Measurements from ENCODE around the gene DAZAP1.

Gene DAZAP1

DNA sequence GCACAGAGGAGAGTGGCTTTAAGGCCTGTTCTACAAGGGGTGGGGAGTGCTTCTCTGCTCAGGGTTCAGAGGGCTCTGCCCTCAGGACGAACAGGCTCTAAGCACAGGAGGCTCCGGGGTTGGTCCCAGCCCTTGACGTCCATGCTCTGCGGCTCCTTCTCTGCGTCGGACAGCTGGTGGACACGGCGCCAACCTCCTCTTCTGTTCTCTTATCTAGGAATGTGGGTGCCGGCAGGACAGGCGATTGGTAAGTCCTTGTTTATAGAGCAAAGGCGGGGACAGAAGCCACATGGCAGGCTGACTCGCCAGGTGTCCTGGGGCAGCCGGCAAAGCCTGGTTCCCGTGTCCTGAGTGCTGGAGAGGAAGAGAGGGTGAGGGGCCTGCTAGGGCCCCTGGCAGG, 22.4 kb downstream of the DAZAP1 start:
- Histone ChIP-seq H3K36me3 (ENCODE audit: insufficient read depth, low read length) (peaks cover 3% of the 10 kb centered on the region; the same call in 1 of the 2 replicates), H3K27ac (ENCODE audit: low read depth, low read length) (no peak overlapping the region), H3K4me3 (ENCODE audit: low read depth, low read length) (no peak overlapping the region), H3K27me3 (ENCODE audit: insufficient read depth, low read length) (no peaks in the 10 kb centered on the region), H2AFZ (ENCODE audit: low read length, unreplicated experiment) (no peak overlapping the region), H3K79me2 (ENCODE audit: control insufficient read depth, insufficient read depth, low read length, unreplicated experiment) (peaks cover 4% of the 10 kb centered on the region), H3K4me1 (ENCODE audit: control insufficient read depth, insufficient read depth, low read length, unreplicated experiment) (no peaks in the 10 kb centered on the region)

DNA sequence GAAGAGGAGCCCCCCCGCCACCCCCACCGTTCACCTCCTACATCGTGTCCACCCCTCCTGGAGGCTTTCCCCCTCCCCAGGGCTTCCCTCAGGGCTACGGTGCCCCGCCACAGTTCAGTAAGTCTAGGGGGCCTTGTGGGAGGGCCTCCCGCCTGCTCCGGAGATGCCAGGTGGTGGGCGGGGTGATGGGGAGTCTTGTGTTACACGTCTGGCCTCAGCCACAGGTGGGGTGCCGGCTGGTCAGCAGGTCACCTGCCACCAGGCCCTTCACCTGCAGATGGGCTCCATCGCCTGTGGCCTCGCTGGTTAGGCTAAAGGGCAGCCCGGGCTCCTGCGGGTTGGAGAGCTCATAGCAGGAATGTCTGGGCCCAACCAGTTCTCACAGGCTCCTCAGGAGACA, 22.9 kb downstream of the DAZAP1 start:
- Histone ChIP-seq H3K27me3 (ENCODE audit: insufficient read depth, low read length) (no peaks in the 10 kb centered on the region), H3K36me3 (ENCODE audit: insufficient read depth, low read length) (peaks cover 3% of the 10 kb centered on the region; the same call in 1 of the 2 replicates), H3K27ac (ENCODE audit: low read depth, low read length) (no peak overlapping the region), H2AFZ (ENCODE audit: low read length, unreplicated experiment) (no peak overlapping the region), H3K79me2 (ENCODE audit: control insufficient read depth, insufficient read depth, low read length, unreplicated experiment) (peaks cover 2% of the 10 kb centered on the region), H3K4me3 (ENCODE audit: low read depth, low read length) (no peak overlapping the region), H3K4me1 (ENCODE audit: control insufficient read depth, insufficient read depth, low read length, unreplicated experiment) (no peaks in the 10 kb centered on the region)

DNA sequence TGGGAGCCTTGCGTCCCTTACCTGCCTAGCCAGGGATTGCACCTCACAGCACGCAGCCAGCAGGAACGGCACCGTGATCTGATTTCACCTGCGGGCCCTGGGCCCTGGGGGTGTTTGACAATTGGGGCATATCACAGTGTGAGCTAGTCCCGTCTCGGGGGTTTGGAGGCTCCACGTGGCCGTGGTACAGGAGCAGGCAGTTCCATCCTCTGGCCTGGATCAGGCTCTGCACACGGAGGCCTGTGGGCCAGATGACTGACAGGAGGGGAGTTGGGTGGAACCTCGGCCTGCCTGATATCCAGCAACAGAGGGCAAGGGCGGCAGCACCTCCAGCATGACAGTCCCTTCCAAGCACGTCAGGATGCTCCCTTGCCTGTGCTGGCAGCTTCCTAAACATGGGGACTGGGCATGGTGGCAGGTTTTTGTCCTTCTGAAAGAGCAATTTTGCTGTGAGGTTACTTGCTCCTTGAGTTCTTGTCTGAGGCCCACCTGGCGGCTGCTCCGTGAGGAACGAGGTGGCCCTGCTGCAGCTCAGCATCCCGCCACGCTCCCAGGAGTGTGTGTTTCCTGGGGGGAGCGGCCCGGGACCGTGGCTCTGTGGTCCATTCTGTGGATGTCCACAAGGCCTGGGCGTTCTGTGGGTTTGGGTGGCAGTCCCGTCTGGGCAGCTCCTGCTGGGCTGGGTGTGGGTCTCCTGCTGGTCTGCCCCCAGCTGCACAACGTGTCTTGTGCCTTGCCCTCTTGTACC, 24.5 kb downstream of the DAZAP1 start:
- Histone ChIP-seq H3K4me1 (ENCODE audit: control insufficient read depth, insufficient read depth, low read length, unreplicated experiment) (no peaks in the 10 kb centered on the region), H3K79me2 (ENCODE audit: control insufficient read depth, insufficient read depth, low read length, unreplicated experiment) (no peaks in the 10 kb centered on the region), H3K4me3 (ENCODE audit: low read depth, low read length) (no peak overlapping the region), H2AFZ (ENCODE audit: low read length, unreplicated experiment) (no peak overlapping the region), H3K27ac (ENCODE audit: low read depth, low read length) (no peak overlapping the region), H3K36me3 (ENCODE audit: insufficient read depth, low read length) (no peaks in the 10 kb centered on the region; the same call in 1 of the 2 replicates), H3K27me3 (ENCODE audit: insufficient read depth, low read length) (no peaks in the 10 kb centered on the region)

DNA sequence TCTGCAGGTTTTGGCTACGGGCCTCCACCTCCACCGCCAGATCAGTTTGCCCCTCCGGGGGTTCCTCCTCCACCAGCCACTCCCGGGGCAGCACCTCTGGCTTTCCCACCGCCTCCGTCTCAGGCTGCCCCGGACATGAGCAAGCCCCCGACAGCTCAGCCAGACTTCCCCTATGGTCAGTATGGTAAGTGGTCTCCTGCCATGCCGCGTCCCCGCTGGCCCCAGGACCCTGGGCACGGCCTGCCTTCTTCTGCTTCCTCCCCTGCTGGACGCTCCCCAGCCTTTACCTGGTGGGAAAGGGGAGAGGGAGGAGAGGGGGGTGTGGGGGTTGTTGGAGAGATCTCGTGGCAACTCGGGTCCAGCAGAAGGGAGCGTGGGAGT, 25.1 kb downstream of the DAZAP1 start:
- Histone ChIP-seq H3K27ac (ENCODE audit: low read depth, low read length) (no peak overlapping the region), H3K79me2 (ENCODE audit: control insufficient read depth, insufficient read depth, low read length, unreplicated experiment) (no peaks in the 10 kb centered on the region), H3K36me3 (ENCODE audit: insufficient read depth, low read length) (no peaks in the 10 kb centered on the region; the same call in 1 of the 2 replicates)

DNA sequence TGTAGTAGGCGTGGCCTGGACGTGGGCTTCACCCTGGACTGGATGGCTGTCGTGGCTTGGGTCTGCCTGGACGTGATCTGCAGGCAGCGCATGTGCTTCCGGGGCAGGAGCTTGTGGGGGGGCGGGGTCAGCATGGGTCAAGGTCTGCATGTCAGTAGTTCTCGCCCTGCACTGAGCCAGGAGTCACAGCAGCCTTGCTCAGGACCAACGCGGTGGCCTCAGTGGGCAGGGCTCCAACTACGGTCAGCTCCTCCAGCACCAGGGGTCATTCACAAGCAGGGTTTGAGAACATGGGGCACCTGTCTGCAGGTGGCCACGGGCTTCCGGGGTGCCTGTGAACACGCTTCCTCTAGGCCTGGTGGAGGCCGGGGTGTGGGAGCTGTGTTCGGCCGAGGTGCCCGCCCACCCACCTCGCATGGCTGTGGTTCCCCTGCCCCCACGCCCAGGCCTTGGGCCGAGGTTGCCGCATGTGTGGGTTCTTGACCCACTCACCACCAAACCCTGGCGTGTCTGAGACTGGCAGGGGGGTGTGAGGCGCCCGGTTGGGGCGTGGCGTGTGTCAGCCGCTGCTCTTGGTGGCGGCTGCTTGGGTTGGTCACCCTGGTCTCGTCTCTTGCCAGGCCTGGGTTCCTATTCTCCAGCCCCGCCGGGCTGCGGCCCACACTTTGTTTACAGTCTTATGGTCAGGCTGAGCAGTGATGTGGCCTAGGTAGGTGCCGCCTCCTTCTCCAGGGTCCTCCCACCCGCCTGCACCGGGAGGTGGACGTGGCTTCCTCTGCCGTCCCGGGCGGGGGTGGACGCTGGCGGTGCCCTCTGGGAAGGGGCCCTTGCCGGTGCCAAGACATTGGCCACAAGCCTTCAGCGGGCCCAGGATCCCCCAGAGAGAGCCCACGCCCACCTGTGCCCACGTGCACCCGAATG, 26.0 kb downstream of the DAZAP1 start:
- Histone ChIP-seq H3K27ac (ENCODE audit: low read depth, low read length) (no peak overlapping the region), H3K79me2 (ENCODE audit: control insufficient read depth, insufficient read depth, low read length, unreplicated experiment) (peaks cover 1% of the 10 kb centered on the region), H3K4me1 (ENCODE audit: control insufficient read depth, insufficient read depth, low read length, unreplicated experiment) (no peaks in the 10 kb centered on the region), H3K27me3 (ENCODE audit: insufficient read depth, low read length) (no peaks in the 10 kb centered on the region), H3K4me3 (ENCODE audit: low read depth, low read length) (no peak overlapping the region), H2AFZ (ENCODE audit: low read length, unreplicated experiment) (no peak overlapping the region), H3K36me3 (ENCODE audit: insufficient read depth, low read length) (no peaks in the 10 kb centered on the region; the same call in 1 of the 2 replicates)

More for the DNA sequence above, 25.1 kb downstream of the DAZAP1 start:
- no peaks in the 10 kb centered on the region for H3K27me3 ChIP-seq (ENCODE audit: insufficient read depth, low read length)
- H3K4me1 ChIP-seq (ENCODE audit: control insufficient read depth, insufficient read depth, low read length, unreplicated experiment) = no peaks in the 10 kb centered on the region
- no peak overlapping the region for H3K4me3 ChIP-seq (ENCODE audit: low read depth, low read length)
- no peak overlapping the region for H2AFZ ChIP-seq (ENCODE audit: low read length, unreplicated experiment)

DNA sequence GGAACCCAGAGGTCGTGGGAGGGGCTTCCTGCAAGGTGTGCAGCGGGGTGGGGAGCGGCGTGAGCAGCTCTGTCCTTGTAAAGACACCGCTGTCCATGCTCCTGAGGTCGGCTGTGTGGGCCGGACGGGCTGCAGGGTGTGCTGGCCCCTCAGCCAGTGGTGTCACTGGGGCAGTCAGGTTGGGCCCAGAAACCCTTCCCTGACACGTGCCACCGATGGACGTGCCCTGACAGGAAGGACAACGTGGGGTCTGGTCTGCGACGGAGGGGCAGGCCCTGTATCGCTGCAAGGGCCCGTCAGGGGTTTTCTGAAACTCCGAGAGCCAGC, 26.6 kb downstream of the DAZAP1 start:
- Histone ChIP-seq H3K4me1 (ENCODE audit: control insufficient read depth, insufficient read depth, low read length, unreplicated experiment) (no peaks in the 10 kb centered on the region), H3K27me3 (ENCODE audit: insufficient read depth, low read length) (no peaks in the 10 kb centered on the region), H3K36me3 (ENCODE audit: insufficient read depth, low read length) (no peaks in the 10 kb centered on the region; the same call in 1 of the 2 replicates), H3K79me2 (ENCODE audit: control insufficient read depth, insufficient read depth, low read length, unreplicated experiment) (peaks cover 7% of the 10 kb centered on the region), H2AFZ (ENCODE audit: low read length, unreplicated experiment) (no peak overlapping the region), H3K4me3 (ENCODE audit: low read depth, low read length) (no peak overlapping the region), H3K27ac (ENCODE audit: low read depth, low read length) (no peak overlapping the region)

DNA sequence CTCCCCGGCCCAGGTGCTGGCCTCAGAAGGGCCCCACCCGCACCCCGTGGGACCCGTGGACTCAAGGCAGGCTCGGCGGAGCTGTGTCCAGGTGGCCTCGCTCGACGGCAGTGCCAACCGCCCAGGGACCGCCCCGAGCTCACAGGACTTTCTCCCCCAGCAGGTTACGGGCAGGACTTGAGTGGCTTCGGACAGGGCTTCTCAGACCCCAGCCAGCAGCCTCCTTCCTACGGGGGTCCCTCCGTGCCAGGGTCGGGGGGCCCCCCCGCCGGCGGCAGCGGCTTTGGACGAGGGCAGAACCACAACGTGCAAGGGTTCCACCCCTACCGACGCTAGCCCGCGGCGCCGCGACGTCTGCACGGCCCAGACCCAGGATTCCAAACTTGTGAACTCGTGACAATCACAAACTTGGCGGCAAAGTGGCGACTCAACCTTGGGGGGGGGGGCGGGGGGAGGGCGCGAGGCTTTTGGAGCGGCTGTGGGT, 27.2 kb downstream of the DAZAP1 start:
- H2AFZ ChIP-seq (ENCODE audit: low read length, unreplicated experiment) = no peak overlapping the region
- H3K27ac ChIP-seq (ENCODE audit: low read depth, low read length) = no peak overlapping the region
- H3K4me3 ChIP-seq (ENCODE audit: low read depth, low read length) = no peak overlapping the region
- H3K4me1 ChIP-seq (ENCODE audit: control insufficient read depth, insufficient read depth, low read length, unreplicated experiment) = no peaks in the 10 kb centered on the region
- no peaks in the 10 kb centered on the region for H3K27me3 ChIP-seq (ENCODE audit: insufficient read depth, low read length)
- no peaks in the 10 kb centered on the region; the same call in 1 of the 2 replicates for H3K36me3 ChIP-seq (ENCODE audit: insufficient read depth, low read length)
- H3K79me2 ChIP-seq (ENCODE audit: control insufficient read depth, insufficient read depth, low read length, unreplicated experiment) = peaks cover 13% of the 10 kb centered on the region

DNA sequence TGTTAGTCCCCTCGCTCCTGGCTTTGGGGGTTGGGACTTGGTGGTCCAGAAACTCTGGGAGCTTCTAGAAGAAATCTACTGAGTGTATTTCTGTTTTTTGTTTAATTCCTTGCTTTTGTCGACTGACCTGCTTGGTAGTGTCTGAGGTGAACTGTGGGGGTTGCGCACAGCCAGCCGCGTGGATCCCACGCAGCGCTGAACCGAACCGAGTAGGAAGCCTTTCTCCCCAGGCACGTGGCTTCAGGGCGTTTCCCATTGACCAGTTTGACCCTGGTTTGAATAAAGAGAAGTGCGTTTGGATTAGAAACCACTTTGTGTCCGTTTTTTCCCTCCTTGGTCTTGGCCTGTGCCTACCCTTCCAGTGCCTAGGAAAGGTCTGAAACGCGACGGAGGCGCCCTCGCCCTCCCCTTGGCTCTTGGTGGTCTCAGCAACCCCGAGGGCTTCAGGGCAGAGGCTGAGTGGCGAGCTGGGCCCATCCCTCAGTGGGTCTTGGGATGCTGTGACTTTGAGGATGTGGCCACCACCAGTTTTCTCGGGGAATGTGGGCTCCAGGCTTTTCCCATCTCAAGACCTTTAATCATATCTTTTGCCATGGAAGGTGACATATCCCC, 28.1 kb downstream of the DAZAP1 start:
- peaks cover 4% of the 10 kb centered on the region; the same call in 1 of the 2 replicates for H3K36me3 ChIP-seq (ENCODE audit: insufficient read depth, low read length)
- H2AFZ ChIP-seq (ENCODE audit: low read length, unreplicated experiment) = no peak overlapping the region
- no peak overlapping the region for H3K27ac ChIP-seq (ENCODE audit: low read depth, low read length)
- H3K4me1 ChIP-seq (ENCODE audit: control insufficient read depth, insufficient read depth, low read length, unreplicated experiment) = peaks cover 1% of the 10 kb centered on the region
- no peaks in the 10 kb centered on the region for H3K27me3 ChIP-seq (ENCODE audit: insufficient read depth, low read length)
- peaks cover 21% of the 10 kb centered on the region for H3K79me2 ChIP-seq (ENCODE audit: control insufficient read depth, insufficient read depth, low read length, unreplicated experiment)
- H3K4me3 ChIP-seq (ENCODE audit: low read depth, low read length) = no peak overlapping the region

DNA sequence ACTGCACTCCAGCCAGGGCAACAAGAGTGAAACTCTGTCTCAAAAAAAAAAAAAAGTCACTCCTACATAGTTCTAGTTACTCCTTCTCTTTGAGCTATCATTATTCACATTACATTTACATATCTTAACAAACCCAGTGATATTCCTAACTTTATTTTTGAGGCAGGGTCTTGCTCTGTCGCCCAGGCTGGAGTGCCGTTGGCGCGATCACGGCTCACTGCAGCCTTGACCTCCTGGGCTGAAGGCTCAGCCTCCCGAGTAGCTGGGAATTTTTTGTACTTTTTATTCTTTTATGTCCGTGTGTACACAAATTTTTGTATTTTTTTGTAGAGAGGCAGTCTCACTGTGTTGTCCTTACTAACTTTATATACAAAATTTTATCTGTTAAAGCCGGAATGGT, 30.2 kb downstream of the DAZAP1 start:
- Histone ChIP-seq H3K27ac (ENCODE audit: low read depth, low read length) (peak overlapping the region; percentile 6; the same call in 1 of the 2 replicates), H3K4me3 (ENCODE audit: low read depth, low read length) (peak overlapping the region; percentile 94), H3K79me2 (ENCODE audit: control insufficient read depth, insufficient read depth, low read length, unreplicated experiment) (peaks cover 31% of the 10 kb centered on the region), H3K27me3 (ENCODE audit: insufficient read depth, low read length) (no peaks in the 10 kb centered on the region), H2AFZ (ENCODE audit: low read length, unreplicated experiment) (no peak overlapping the region), H3K36me3 (ENCODE audit: insufficient read depth, low read length) (peaks cover 17% of the 10 kb centered on the region; the same call in 1 of the 2 replicates), H3K4me1 (ENCODE audit: control insufficient read depth, insufficient read depth, low read length, unreplicated experiment) (peaks cover 2% of the 10 kb centered on the region)

All from ACC112 (cell line).